ENCODE measurements around the gene CIRBP.
A peak's percentile ranks its signal among the peaks of the same experiment; 100 is the strongest.

The CIRBP gene

DNA sequence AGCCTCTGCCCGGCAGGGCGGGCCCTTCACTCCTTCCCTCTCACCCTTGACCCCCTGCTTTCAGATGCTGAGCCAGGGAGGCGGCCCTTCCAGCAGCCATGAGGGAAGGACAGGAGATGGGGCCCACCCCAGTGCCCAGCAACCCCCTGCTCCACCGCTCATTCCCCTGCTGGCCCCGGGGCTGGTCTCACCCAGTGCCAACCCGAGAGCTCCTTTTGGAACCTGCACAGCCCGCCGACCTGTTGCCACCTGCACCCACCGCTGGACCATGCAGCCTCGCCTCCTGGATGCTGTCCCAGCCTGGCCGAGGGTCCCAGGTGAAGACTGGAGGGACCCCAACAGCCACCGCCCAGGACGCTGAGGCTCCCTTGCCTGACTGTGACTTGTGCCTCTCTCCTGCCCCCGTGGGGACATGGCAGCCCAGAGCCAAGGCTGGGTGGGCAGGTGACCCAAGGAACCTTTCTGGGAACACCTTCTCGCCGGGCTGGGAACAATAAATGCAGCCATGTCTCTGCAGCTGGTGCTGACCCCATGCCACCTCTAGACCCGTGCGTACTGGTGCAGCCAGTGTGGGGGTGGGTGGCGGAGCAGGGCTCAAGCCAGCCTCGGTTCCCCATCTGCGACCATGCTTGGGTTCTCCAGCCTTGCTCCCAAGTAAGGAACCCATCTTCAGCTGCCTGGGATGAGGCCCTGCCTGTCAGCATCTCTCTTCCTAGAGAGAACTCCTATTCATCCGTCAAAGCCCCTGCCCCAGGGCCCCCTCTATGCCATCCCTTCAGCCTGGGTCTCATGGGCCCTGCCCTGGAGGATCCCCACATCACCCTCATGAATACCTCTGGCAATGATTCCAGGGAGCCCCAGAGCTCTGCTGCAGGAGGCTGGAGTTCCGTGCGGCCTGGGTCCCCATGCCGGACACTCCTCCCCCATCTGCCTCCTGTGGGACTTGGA, 9.9 kb downstream of the CIRBP start:
- DNase-seq (ENCODE audit: low read depth in 2 of 2) = no peak

DNA sequence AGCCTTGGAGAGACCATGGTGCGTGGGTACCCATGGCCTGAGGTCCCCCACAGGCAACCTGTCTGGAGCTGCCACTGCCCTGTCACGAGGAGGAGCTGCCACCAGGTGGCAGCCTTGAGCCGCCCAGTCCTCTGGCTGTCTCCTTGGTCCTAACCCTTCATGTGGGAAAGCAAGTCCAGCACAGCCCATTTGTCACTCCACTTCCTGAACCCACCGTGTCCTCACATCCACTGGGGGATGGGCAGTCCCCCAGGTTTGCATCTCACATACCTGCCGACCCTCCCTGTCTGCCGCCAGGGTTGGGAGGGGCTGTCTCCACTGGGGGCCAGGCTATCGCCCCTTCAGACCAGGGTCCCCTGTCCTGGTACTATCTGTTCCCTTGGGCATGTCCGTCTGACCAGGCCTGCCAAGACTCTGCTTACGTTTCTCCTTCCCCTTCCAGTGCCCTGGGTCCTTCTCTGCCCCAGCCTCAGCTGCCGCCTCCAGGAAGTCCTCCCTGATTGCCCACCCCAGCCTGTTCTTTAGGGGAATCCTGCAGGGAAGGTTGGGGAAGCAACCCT, 10.7 kb downstream of the CIRBP start:
- peak in 1 of 2 donors; percentile 69 for DNase-seq (ENCODE audit: low read depth in 2 of 2)

DNA sequence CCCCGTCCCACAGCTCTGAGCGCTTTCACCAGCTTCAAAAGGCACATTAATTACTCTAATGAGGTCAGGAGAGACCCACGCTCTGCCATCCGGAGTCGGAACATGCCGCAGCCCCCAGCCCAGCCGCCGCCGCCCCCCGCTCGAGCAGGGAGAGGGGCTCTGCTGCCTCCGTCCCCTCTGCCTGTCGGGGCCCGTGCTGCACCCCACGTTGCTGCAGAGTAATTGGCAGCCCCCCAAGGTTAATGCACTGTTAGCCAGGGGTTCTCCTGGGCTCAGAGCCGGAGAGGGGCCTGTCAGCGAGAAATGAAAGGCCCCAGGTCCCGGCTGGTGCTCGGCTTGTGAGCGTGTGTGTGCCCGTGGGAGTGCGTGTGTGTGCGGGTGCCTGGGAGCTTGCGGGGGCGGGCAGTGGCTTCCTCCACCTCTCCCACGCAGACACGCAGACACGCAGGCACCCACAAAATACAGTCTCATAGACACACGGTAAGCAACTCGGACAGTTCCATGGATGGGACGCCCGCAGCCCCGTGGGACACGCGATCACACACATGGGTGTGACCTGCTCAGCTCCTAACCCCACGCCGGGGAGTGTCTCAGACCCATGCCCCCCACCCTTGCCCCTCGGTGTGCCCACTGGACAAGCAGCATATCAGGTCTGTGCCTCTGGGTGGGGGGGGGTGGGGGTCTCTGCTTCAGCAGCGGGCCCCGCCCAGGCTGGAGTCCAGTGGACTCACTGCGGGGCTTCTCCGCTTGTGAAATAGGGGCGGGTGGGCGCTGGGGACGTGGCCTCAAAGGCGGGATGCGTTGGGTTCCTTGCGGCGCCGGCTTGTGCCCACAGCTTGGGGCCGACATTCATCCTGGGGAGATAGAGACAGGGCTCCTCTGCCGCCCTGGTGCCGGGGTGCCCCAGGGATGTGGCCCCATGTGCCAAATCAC, 11.8 kb downstream of the CIRBP start:
- DNase-seq (ENCODE audit: low read depth in 2 of 2) = no peak

DNA sequence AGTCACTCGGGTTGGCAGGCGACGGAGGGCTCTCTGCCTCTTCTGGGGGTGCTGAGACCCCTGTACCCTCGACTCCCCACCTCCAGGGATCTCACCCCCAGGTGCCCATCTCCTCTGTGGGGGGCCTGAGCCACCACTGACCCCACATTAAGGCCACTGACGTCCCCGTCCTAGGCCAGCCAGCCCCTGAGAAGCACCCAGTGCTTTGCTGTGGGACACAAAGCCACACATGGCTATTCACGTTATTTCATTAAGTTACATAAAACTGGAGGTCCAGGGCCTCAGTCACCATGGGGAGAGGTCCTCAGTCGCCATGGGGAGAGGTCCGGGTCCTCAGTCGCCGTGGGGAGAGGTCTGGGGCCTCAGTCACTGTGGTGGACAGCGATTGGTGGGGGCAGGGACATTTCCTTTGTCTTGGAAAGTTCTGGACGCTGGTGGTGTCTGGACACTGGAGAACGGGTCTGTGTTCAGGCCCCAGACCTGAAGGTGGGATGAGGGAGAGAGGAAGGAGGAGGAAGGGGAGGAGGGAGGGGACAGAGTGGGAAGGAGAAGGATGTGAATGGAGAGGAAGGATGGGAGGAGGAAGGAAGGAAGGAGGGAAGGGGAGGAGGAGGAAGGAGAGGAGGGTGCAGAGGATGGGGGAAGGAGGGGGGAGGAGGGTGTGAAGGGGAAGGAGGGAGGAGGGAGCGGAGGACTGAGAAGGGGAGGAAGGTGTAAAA, 12.6 kb downstream of the CIRBP start:
- no peak for DNase-seq (ENCODE audit: low read depth in 2 of 2)

DNA sequence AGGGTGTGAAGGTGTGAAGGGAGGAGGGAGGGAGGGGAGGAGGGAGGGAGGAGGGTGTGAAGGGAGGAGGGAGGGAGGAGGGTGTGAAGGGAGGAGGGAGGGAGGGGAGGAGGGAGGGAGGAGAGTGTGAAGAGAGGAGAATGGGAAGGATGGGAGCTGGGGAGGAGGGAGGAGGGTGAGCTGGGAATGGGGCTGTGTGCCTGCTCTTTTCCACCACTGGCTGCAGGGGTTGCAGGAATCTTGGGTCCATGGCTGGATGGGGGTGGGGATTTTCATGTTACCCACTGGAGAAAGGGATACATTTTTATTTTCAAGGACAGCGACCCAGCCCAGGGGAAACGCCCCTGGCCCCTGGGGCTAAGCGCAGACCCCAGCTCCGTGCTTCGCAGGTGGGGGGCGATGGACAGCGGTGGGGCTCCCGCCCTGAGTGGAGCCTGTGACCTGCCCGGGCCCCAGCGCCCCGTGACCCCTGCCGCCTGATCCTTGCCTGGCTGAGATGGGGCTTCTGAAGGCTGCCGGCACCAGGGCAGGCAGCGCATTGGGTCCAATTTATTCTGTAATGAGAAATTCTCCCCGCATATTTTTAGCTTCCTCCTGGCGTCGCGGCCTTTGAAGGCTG, 13.6 kb downstream of the CIRBP start:
- DNase-seq (ENCODE audit: low read depth in 2 of 2) = no peak

DNA sequence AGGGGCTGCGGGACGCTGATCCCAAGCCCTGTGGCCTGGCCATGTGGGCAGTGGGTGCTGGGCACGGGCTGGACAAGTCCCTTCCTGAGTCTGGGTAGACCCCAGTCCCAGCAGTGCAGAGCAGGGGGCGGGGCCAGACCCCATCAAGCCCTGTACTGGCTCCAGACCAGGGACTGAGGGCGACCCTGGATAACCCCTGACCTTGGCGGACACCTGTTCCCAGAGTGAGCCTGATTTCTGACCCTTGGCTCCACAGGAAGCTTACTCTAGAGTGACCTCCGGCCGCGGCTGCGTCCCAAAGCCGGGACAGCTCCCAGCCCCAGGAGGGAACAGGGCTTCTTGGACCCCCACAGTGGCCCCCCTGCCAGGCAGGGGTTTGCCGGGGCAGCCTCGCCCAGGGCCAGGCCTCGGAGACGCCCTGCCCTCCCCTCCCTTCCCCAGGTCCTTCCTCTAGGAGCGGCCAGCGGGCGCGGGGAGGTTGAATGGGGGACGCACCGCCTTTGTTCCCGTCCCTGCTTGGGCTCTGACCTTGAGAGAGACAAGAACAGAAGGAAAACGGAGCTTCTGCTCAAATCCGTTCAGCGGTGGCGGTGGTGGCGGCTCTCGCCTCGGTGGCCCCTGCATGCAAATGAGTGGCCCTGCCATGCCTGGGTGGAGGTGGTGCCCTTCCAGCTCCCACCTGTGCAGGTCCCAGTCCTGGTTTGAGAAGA, 14.2 kb downstream of the CIRBP start:
- no peak for DNase-seq (ENCODE audit: low read depth in 2 of 2)

DNA sequence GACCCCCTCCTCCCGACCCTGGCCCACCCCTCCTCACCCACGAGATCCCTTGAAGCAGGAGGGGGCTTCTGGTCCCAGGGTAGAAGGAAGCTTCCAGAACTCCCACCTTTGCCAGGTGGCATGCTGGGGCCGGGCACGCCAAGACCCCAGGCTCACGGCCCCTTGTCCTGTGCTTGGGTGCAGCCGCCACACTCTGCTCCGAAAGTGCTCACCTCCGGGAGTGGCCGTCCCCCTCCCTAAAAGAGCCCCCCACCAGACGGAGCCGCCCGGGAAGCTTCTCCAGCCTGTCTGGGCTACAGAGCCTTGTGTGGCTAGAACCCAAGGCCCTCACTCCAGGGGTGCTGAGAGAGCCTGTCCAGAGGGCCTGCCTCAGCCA, 14.8 kb downstream of the CIRBP start:
- no peak for DNase-seq (ENCODE audit: low read depth in 2 of 2)

DNA sequence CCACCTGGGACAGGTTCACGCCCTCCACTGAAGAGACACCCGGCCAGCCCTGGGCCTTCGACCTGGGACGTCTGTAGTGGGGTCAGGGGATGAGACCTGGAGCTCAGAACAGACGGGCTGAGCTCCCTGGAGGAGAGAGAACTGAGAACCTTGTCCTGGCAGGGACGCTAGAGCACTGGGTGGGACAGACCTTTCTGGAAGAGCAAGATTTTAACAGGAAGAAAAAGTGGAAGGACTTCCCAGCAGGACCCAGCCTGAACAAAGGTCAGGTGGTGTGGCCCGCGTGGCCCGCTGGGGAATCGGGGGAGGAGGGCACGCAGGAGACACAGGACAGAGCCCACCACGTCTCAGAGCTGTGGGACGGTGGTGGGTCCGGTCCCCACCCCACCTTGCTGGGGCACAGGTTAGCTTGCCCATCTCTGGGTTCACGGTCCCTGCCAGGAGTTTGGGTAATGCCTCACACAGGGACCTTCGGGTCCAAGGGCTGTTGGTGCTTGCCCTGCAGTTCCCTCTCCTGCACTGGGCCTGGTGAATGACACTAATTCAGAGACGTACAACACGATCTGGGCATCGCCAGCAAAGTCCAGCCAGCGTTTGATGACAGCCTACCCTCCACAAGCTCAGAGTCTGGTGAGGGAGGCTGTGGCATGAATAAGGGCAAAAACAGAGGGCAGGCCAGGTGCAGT, 15.3 kb downstream of the CIRBP start:
- no peak for DNase-seq (ENCODE audit: low read depth in 2 of 2)

DNA sequence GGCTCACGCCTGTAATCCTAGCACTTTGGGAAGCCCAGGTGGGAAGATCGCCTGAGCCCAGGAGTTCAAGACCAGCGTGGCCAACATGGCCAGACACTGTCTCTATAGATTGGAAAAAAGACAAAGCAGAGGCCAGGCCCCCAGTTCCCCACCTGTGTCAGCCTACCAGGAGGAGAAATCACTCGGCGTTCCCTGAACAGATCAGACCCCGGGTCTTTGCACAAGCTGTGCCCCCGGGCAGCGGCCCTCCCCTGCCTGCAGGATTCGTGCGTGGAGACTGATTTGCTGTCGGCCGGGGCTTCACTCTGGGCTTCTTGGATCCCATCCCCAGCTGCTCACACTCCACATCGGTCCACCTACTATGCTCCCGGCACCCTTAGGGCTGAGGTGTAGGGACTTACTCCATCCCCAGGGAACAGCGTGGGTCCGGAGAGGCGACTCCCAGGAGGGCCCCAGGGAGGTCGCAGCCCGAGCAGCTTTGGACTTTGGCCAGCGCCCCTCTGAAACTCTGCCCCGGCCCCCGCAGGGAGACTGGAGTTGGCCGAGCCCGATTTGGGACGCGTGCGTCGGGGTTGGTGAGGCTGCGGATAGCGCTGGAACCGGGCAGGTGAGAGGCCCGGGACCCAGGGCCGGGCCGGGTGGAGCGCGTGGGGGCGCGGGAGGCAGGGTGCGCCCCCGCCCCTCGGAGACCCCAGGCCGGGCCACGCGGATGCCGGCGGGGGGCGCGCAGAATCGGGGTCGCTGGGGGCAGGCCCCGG, 16.0 kb downstream of the CIRBP start:
- no peak for DNase-seq (ENCODE audit: low read depth in 2 of 2)

DNA sequence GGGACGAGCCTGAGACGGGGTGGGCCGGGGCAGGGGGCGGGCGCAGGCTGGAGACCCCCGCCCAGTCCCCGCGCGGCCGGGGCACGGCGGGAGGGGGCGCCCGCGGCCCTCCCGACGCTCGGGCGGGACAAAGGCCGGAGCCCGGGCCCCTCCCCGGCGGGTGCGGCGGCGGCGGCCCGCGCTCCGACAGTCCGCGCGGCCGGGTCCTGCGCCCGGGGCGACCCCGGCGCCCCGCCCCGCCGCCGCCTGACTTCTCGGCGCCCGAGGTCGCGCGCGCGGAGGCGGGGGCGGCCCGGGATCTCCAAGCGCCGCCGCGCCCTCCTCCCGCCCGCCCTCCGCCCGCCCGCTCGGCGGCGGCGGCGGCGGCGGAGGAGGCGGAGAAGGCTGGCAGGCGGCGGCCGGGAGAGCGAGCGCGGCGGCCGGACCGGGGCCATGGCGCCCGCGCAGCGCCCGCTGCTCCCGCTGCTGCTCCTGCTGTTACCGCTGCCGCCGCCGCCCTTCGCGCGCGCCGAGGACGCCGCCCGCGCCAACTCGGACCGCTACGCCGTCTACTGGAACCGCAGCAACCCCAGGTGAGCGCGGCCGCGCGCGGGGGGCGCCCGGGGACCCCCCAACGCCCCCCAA, 16.7 kb downstream of the CIRBP start, which contains the start of gene EFNA2:
Gene EFNA2, plus strand, starts transcription at position 137 of the 624 bp plus-strand sequence. Its CDS starts 296 bp downstream, at position 433.
- DNase-seq (ENCODE audit: low read depth in 2 of 2) = no peak

DNA sequence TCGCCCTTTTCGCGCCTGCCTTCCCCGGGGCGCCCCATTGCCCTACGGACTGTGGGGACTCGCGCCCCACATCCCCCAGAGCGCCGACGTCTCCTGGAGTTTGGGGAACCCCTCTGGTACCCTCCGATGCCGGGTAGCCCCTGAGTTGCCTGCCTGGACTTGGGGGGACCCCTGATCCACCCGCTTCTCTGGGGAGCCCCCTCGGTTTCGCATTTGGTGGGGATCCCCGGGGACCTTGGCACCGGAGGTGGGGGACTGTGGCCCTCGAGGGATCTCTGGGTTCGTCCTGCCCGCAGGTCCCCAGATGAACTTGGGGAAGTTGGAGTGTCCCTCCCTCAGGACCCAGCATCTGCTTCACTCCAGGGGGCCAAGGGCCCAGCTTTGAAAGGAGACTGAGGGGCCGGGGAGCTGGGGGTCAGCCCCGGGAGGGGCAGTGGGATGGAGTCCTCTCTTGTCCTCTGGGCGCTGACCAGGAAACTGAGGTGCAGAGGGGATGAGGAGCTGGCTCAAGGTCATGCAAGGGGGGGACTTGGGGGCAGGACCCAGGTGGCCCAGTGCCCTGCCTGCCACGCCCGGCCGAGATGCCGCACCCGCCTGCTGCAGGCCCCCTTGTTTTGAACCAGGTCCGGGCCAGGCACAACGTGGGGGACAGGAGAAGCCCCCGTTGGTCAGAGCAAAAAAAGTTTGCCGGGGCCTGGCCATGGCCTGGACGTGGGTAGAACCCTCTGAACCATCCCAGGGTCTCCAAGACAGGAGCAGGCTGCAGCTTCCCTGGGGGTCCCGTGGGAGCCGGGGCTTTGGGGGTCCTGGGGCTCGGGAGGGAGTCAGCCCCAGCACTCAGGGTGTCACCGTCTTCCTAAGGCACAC, 17.6 kb downstream of the CIRBP start:
- DNase-seq (ENCODE audit: low read depth in 2 of 2) = no peak

DNA sequence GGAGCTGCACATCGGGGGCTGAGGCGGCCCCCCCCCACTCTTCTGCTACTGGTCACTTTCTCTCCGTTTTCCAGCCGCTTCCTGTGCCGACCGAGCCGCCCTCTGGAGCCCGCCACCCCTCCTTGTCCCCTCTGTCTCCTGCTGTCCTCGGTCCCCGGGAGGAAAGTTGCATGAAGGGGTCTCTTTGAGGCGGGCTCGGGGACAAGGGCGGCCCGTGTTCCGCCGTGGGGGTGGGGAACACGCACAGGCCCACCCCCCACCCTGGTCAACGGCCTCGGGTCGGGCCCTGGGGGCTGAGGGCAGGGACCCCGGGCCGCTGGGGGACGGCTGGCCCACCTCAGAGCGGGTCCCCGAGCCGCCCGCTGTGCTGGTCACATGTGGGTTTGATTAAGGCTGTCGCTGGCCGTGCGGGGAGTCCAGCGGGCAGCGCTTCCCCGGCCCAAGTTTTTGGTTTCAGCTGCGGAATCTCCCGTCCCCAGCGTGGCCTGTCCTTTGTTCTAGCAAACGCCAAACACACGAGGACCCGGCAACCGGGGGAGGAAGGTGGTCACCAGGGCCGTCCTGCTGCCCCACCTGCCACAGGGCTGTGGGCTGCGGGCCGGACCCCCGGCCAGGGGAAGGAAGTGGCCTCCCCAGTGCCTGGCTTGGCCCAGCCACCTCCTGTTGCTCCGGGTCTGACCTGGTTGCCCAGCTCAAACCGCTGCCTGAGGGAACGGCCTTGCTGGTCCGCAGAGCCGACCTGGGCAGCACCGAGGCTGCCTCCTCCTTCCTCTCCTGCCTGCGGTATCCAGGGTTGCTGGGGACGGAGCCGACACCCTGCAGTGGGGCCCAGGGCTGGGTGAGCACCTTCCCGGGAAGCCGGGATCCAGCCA, 18.5 kb downstream of the CIRBP start:
- DNase-seq (ENCODE audit: low read depth in 2 of 2) = no peak

DNA sequence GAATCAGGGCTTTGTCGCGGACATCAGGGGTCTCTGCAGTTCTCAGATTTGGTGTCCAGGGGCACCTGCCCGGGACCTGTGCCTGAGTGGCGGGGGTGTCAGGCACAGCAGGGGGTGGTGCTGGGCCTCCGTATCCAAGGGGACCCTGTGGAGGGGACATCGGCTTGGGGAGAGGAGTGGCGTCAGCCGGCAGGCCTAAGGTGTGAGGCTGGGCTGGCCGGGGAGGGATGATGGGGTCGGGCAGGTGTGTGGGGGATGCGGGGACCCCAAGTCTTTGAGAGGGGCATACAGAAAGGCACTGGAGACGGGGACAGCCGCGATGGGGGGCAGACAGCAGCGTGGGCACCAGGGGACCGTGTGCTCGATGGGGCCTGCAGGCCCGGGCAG, 19.1 kb downstream of the CIRBP start:
- DNase-seq (ENCODE audit: low read depth in 2 of 2) = no peak

DNA sequence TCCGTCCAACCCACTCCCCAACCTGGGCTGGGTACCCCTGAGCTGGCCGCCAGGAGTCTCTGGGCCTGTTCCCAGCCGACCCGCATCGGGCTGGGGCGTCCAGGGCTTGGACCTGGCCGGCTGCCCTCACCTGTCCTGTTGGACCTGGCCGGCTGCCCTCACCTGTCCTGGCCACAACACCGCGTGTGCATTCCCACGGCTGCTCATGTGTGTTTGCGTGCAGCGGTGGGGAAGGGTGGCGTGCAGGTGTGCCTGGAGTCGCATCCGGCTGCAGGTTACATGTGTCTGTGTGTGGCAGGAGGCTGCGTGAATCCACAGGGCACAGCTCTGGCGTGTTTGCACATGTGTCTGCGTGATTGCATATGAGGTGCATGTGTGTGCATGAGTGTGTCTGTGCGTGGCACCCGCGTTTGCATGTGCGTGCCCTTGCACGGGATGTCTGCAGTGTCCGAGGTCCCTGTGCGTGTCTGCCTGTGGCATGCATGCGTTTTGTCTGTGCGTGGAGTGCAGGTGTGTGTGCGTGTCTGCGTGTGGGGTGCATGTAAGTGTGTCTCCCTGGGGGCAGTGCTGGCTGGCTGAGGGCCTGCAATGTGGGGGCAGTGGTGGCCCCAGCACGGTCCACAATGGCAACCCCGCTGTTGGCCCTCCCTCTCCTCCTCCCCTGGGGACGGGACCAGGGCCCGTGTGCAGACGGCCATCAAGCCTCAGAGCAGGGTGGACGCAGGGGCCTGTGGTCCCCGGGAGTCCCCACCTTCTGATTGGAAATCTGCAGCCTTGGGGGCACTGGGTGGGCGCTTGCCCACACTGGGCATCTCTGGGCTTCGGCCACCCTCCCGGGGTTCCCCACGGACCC, 19.9 kb downstream of the CIRBP start:
- DNase-seq (ENCODE audit: low read depth in 2 of 2) = no peak

DNA sequence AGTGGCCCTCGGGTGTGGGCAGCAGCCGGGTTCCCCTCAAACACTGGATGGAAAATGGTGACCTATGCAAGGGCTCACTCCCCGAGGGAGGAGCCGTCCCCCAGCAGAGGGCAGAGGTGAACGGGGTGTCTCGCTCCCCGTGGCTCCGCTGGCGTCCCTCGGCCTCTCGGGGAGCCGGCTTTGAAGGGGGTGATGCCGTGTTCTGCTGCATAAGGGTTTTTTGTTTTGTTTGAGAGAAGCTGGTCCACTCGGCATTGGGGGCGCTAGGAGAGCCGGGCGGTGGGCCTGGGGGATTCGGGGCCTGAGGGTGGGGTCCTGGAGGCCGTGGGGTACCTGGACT, 20.5 kb downstream of the CIRBP start:
- no peak for DNase-seq (ENCODE audit: low read depth in 2 of 2)

DNA sequence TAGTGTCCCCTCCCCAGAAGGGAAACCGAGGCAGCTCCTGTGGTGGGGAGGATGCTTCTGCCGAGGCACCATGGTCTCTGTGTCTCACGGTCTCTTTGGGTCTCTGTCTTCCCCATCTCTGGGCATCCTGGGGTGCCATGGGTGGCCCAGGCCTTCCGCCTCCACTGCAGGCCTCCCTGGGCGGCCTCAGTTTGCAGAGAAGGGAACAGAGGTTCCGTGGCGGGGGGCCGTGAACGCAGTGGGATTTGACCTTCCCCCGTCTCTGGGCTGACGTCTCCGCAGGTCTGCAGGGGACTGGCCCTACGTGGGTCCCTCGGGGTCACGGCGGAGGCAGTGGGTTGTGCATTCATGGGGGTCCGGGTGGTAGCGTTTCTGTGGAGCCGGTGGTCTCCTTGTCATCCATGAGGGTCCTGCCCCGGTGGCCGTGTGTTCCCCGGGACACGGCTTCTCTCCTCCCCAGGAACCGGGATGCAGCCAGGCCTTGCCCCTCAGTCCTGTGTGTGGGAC, 21.1 kb downstream of the CIRBP start:
- DNase-seq (ENCODE audit: low read depth in 2 of 2) = no peak
